Calu3 (cell line): ENCODE data around the gene RMND1. TPM values are rescaled to one million over a fixed set of nuclear protein-coding genes. Genes with fewer than 3 reads are reported as not detected.

ENCODE experiments used
- BruUV-seq: library from RNA; stranded (reverse); fragments of 400-500 nt; replicated peaks from 2 replicates; lab custom pipeline; 2021; lab: Mats Ljungman, UMichigan
- CTCF ChIA-PET: fragments of 300-600 bp; sonication (Branson Sonifier 250); formaldehyde crosslinking; loops from one replicate; lab custom pipeline; 2022; ENCODE audit warnings: antibody characterized with exemption; lab: Charles Lee
- DNase-seq: peaks from one replicate; pipeline ENCODE4 v3.0.0; 2022
- H3K27ac Mint-ChIP-seq: one replicate; pipeline ENCODE4 v1.8.0; 2022; ENCODE audit warnings: mixed read lengths; ENCODE audit not compliant: unreplicated experiment
- H3K27me3 Mint-ChIP-seq: one replicate; pipeline ENCODE4 v1.8.0; 2022; ENCODE audit warnings: mixed read lengths; ENCODE audit not compliant: unreplicated experiment
- H3K36me3 Mint-ChIP-seq: one replicate; pipeline ENCODE4 v1.8.0; 2022; ENCODE audit warnings: mild to moderate bottlenecking, moderate library complexity, mixed read lengths; ENCODE audit not compliant: insufficient read depth, unreplicated experiment
- H3K4me1 Mint-ChIP-seq: one replicate; pipeline ENCODE4 v1.8.0; 2022; ENCODE audit warnings: mild to moderate bottlenecking, low read depth, mixed read lengths; ENCODE audit not compliant: unreplicated experiment
- H3K4me3 Mint-ChIP-seq: one replicate; pipeline ENCODE4 v1.8.0; 2022; ENCODE audit warnings: mild to moderate bottlenecking, low read depth, moderate library complexity, mixed read lengths; ENCODE audit not compliant: unreplicated experiment
- H3K9me3 Mint-ChIP-seq: one replicate; pipeline ENCODE4 v1.8.0; 2022; ENCODE audit warnings: low read depth, mixed read lengths; ENCODE audit not compliant: unreplicated experiment
- CTCF ChIP-seq: fragments of 200-600 bp; IDR thresholded peaks from one replicate; pipeline ENCODE4 v1.8.0; 2022; ENCODE audit warnings: antibody characterized with exemption; ENCODE audit not compliant: unreplicated experiment
- intact Hi-C: fragments of 100-400 bp; cut with micrococcal nuclease; formaldehyde crosslinking; loops from one replicate; pipeline ENCODE4 v1.10.0; 2022; ENCODE audit not compliant: unreplicated experiment
- total RNA-seq: library from RNA; stranded (reverse); gene quantifications from 2 replicates; pipeline ENCODE4 v1.2.3, GENCODE V29; 2022

Gene RMND1
- total RNA-seq, 1 experiment from 2014 or later, result 13.2 TPM

GRCh38 chr6:151437401-151437800, 14.5 kb downstream of the RMND1 start:
- intact Hi-C loops, result no loop called here

GRCh38 chr6:151436802-151437201, 15.1 kb downstream of the RMND1 start:
- DNase-seq, result no peak
- intact Hi-C loops, result no loop called here
- H3K9me3 Mint-ChIP-seq, result no peaks in the 10 kb centered on the region
- H3K4me3 Mint-ChIP-seq, result no peak overlapping the region
- peaks cover 6% of the 10 kb centered on the region for H3K36me3 Mint-ChIP-seq
- no peaks in the 10 kb centered on the region for H3K27me3 Mint-ChIP-seq
- BruUV-seq, result no TSS peak
- H3K4me1 Mint-ChIP-seq, result peaks cover 12% of the 10 kb centered on the region
- TF ChIP-seq CTCF, result no peak
- CTCF ChIA-PET, result no interaction called here
- H3K27ac Mint-ChIP-seq, result no peak overlapping the region

More at GRCh38 chr6:151437401-151437800, 14.5 kb downstream of the RMND1 start:
- DNase-seq, result no peak
- no TSS peak for BruUV-seq
- no peak overlapping the region for H3K4me3 Mint-ChIP-seq
- peaks cover 12% of the 10 kb centered on the region for H3K4me1 Mint-ChIP-seq
- H3K27ac Mint-ChIP-seq, result peak overlapping the region; percentile 57
- CTCF ChIA-PET, result no interaction called here
- H3K9me3 Mint-ChIP-seq, result no peaks in the 10 kb centered on the region
- H3K27me3 Mint-ChIP-seq, result no peaks in the 10 kb centered on the region
- H3K36me3 Mint-ChIP-seq, result peaks cover 4% of the 10 kb centered on the region
- TF ChIP-seq CTCF, result no peak

- Mint-ChIP-seq H3K27ac (no peak overlapping the region), H3K9me3 (no peaks in the 10 kb centered on the region), H3K4me3 (no peak overlapping the region), H3K36me3 (peaks cover 6% of the 10 kb centered on the region), H3K4me1 (peaks cover 12% of the 10 kb centered on the region), H3K27me3 (no peaks in the 10 kb centered on the region)
- BruUV-seq, result no TSS peak
- DNase-seq, result no peak
- CTCF ChIA-PET, result no interaction called here
- no peak for TF ChIP-seq CTCF
- intact Hi-C loops, result no loop called here
Observed at GRCh38 chr6:151436300-151436699, 15.6 kb downstream of the RMND1 start.

- H3K9me3 Mint-ChIP-seq, result no peaks in the 10 kb centered on the region
- H3K36me3 Mint-ChIP-seq, result peaks cover 17% of the 10 kb centered on the region
- no TSS peak for BruUV-seq
- no peaks in the 10 kb centered on the region for H3K27me3 Mint-ChIP-seq
- peaks cover 12% of the 10 kb centered on the region for H3K4me1 Mint-ChIP-seq
- DNase-seq, result no peak
- no peak overlapping the region for H3K27ac Mint-ChIP-seq
- CTCF ChIA-PET, result no interaction called here
- TF ChIP-seq CTCF, result no peak
- no peak overlapping the region for H3K4me3 Mint-ChIP-seq
- intact Hi-C loops, result no loop called here
Observed at GRCh38 chr6:151434369-151434768, 17.6 kb downstream of the RMND1 start.
